D721Med (cell line): ENCODE measurements around the gene NBPF20.
"Not testable (repeated sequence)": the region's sequence is repeated elsewhere in the genome, so short reads cannot be mapped to it uniquely, and the experiment has no call there.

Experiments used
- DNase-seq: peaks from one replicate; pipeline ENCODE4 v3.0.0; 2011; ENCODE audit warnings: low spot score; ENCODE audit not compliant: insufficient read length
- FAIRE-seq: peaks from 2 replicates; lab custom pipeline; 2011; peaks lifted over from hg19 to GRCh38; lab: Jason Lieb, UNC

Gene NBPF20

GRCh38 chr1:145442340-145442739 is 16.9 kb upstream of the NBPF20 start:
- FAIRE-seq = not testable (repeated sequence)

GRCh38 chr1:145431363-145432256 is 6.2 kb upstream of the NBPF20 start:
- FAIRE-seq, DNase-seq: not testable (repeated sequence)

More at GRCh38 chr1:145442340-145442739, 16.9 kb upstream of the NBPF20 start:
- DNase-seq = not testable (repeated sequence)

GRCh38 chr1:145430830-145431229 is 5.4 kb upstream of the NBPF20 start:
- FAIRE-seq, DNase-seq: not testable (repeated sequence)

GRCh38 chr1:145429329-145429728 is 3.9 kb upstream of the NBPF20 start:
- not testable (repeated sequence) for DNase-seq, FAIRE-seq

GRCh38 chr1:145424612-145425435 is 579 bp downstream of the NBPF20 start:
- DNase-seq = not testable (repeated sequence)

GRCh38 chr1:145415149-145415548 is 10.3 kb downstream of the NBPF20 start:
- FAIRE-seq, DNase-seq: not testable (repeated sequence)

More at GRCh38 chr1:145424612-145425435, 579 bp downstream of the NBPF20 start:
- FAIRE-seq = not testable (repeated sequence)

- DNase-seq, FAIRE-seq: not testable (repeated sequence)
Measured at GRCh38 chr1:145407266-145407665, 18.1 kb downstream of the NBPF20 start.

GRCh38 chr1:145404949-145405348 is 20.5 kb downstream of the NBPF20 start:
- FAIRE-seq, DNase-seq: not testable (repeated sequence)

- FAIRE-seq, DNase-seq: not testable (repeated sequence)
Measured at GRCh38 chr1:145400701-145401100, 24.7 kb downstream of the NBPF20 start.
